GM21528 (cell line): ENCODE results near the gene GRID1.

Experiments used
- ATAC-seq: cut with Tn5 transposase; IDR thresholded peaks from one replicate; pipeline ENCODE4 v1.9.1; 2021; ENCODE audit warnings: mild to moderate bottlenecking, moderate library complexity; ENCODE audit not compliant: unreplicated experiment, low FRiP score

The GRID1 gene

GRCh38 chr10:85927952-85928665 is 438.5 kb downstream of the GRID1 start:
- no peak for ATAC-seq

- ATAC-seq = no peak
These were observed 439.6 kb downstream of the GRID1 start for GRCh38 chr10:85926986-85927385.

DNA sequence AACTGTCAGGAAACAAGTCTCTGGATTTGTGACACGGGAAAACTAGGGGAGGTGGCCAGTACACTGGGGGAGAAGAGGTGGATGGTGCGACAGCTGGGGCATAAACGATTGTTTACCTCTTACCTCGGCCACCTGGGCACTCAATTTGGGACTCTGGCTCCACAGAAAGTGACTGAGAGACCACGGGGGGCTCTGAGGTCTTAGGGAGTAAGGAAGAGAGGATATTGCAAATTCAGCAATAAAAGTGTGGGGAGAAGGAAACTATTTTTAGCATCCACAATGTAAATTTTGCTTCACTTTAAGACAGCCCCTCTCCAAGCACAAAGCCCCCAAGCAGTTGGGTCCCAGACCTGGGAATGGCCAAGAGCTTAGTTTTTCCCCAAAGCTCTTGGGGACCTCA is 440.5 kb downstream of the GRID1 start:
- ATAC-seq = no peak

DNA sequence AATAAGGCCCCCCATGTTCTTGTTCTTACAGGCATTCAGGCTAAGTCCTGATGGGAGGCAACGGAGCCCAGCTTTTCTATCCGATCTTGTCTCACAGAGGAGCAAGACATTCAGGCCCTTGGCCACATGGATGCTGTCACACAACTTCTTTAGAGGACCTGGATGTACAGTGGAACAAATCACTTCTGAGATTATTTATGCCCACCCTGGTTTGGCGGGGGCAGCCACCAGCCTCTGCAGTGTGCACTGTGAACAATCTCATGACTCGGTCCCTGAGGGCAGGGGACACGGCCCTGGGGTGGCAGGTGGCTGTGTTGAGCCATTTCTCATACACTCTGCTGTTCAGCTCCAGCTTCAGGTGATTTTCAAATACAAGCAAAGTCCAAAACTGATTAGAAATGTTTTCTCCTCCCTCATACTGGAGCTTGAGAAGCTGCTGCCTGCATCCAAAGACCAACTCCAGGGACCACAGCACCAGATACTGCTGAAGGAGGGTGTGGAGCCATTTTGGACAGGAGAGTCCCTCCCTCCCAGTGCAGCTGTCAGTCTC is 441.3 kb downstream of the GRID1 start:
- no peak for ATAC-seq

DNA sequence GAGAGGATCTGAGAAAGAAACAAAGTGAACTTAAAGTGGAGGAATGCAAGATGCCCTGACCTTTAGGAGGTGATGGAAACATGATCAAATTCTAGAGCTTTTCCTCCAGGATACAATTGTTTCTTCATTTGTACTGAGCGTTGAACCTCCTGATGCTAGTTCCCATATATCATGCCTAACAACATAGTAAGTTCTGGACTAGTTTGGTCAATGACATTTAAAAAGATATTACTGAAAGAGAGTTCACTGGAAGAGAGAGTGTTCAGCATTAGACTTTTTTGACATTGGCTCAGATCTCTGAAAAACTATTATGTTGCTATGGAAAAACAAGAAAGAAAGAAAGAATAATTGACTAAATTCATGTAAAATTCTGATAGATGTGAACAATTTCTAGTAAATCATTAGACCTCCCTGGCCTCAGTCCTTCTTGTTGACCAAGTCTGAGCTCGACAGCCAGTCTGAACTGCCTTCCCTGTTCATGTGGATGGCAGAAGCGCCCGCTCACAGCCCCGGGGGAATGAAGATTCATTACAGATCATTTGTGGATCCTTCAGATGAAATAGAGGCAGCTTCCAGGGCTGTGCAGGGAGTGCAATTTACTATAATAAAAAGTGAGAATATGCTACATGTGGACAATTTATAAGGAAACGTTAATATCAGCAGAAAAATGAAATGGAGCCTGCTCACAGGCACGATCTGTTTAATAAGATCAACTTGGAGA is 442.1 kb downstream of the GRID1 start:
- no peak for ATAC-seq

DNA sequence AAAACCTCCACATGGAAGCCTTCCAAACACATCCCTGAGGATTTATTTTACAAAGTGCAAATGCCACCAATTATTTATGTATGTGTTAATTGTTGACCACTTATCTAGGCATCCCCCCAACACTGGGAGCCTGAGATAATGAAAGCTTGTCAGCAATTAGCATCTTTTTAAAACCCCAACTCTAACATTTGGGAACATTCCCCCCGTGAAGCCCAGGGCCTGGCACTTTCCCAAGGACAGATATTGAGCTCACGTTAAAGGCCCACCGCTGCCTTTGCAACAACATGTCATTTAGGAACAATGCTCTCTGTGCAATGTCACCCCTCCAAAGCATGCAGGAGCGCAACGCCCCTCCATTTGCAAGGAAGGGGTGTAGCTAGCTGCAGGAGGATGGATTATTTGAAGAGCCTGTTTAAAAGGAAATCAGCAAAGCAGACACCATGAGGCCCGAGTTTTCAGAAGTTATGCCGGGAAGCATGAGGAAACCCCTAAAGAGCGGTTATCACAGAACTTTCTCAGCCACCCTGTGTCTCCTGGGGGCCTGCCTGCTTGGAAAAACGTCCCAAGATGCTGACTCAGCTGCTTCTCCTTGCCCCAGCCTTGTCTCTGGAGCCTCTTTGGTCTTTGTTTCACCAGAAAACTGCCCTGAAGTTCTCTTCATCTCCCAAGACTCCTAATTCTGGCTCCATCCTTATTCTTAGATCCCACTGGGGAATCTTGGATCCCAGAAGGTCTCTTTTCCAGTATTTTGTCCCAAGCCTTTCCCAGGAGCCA is 444.1 kb downstream of the GRID1 start:
- no peak for ATAC-seq

GRCh38 chr10:85921789-85922188 is 444.8 kb downstream of the GRID1 start:
- ATAC-seq = no peak

DNA sequence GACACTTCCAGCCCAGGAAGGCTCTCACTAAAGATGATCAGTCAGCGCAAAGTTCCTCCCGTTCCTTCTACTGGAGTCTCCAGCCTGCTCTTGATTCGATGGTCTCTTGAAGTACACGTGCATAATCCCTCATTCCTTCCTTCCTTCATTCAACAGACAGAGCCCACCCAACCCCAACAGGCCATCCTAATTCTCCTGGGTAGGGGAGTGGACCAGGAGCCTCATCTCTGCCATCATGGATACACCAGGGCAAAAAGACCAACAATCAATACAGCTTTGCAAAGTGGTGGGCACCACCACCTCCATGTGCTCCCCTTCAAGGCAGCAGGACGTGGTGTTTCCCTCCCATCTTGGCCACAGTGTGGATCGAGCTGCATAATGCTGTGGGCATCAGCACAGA is 446.3 kb downstream of the GRID1 start:
- no peak for ATAC-seq

DNA sequence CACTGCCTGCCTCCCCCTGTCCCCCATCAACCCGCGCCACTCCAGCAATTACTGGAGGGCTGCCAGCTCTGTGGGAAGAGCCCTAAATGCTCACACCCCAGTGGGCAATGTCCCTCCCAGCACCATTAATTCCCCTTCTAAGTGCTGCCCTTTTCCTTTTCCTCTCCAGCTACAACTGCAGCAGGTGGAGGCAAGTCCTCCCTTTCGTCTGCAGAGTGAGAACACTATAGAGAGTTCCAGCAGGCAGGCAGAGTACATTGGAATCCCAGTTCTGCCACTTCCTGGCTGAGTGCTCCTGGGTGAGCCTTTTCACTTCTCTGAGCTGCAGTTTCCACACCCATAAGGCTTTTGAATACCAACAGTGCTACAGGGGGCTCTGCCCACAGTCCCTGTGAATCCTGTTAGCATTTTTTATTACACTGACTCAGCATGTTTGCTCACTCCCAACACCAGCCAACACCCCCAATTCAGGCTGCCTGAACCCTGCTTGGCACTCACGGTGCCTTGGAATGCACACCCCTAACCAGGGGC is 447.0 kb downstream of the GRID1 start:
- no peak for ATAC-seq

GRCh38 chr10:85918371-85918770 is 448.2 kb downstream of the GRID1 start:
- ATAC-seq = no peak

DNA sequence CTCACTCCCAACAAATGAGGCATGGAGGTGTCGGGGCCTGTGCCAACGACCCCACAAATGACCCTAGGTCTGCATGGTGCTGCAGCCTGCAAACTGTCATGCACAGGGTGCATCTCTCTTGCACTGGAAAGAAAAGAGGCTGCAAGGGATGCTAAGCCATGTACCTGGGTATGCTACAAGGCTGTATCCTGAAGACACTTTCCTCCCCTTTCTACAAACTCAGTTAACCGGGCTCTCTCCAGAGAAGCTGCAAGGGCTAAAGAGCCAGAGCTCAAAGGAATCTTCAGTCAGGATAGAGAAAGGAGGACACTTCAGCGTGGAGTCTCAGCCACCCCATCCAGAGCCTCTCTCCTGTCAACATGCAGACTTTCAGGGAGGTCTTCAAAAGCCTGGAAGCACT is 449.0 kb downstream of the GRID1 start:
- no peak for ATAC-seq

GRCh38 chr10:85916994-85917573 is 449.5 kb downstream of the GRID1 start:
- no peak for ATAC-seq

DNA sequence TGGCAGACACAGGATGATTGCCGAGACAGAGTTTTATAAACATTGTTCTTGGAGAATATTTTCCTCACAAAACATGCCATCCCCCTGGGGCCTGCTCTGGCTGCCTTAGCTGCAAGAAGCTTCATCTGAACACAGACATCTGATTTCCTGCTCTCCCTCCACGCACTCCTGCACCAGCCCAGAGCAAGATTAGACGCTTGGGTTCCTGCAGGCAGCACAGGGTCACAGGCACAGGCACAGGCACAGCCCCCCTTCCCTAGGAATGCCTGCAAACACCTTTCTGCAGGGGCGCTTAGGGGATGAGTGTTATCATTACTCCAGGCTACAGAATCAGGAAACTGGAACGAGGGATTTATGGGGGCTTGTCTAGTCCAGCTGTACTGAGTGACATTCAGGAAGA is 450.3 kb downstream of the GRID1 start:
- no peak for ATAC-seq

DNA sequence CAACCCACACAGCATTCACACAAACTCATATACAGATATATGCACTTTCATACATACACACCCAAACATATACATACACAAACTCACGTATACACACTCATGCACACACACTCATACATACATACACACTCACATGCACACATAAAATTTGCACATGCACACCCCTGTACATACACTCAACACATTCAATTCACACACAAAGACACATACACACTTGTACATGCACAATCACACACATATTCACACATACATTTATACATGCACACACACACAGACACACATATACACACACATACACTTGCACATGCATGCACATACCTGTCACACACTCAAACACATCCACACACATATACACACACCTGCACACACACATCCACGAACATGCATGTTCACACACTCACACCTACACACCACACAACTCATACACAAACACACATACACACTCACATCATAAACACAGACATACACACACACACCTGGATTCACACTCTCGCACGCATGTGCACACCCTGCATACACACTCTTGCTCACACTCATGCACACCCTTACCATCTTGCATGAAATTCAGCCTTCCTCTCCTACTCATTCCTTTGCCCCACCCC is 451.2 kb downstream of the GRID1 start:
- no peak for ATAC-seq

GRCh38 chr10:85914720-85915119 is 451.9 kb downstream of the GRID1 start:
- ATAC-seq = no peak

- no peak for ATAC-seq
These were observed 458.1 kb downstream of the GRID1 start for GRCh38 chr10:85908462-85908861.

DNA sequence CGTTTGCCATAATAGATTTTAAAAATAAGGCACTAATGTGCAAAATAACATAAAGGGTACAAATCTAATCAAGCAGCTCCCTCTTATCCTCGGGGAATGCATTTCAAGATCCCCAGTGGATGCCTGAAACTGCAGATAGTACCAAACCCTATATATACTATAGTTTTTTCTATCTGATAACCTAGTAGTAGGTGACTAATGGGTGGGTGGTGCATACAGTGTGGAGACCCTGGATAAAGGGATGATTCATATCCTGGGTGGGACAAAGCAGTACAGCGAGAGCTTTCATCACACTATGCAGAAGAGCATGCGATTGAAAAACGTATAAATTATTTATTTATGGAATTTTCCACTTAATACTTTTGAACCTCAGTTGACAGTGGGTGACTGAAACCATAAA is 464.5 kb downstream of the GRID1 start:
- ATAC-seq = no peak

DNA sequence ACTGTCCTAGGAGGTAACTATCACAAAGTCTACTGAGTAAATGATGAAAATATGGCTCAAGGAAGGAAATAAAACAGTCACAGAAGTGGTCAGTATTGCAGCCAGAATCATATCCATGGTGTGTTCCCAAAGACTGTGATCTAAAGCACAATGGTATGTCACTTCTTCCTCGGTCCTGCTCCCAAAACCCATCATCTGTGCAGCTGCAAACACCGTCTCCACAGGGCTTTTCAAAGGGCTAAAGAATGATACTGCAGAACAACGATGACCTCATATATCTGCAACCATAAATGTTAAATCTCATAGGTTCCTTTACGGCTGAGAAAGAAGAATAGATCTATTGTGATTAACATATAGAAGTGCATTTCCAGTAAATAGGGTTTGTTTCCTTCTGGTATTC is 465.0 kb downstream of the GRID1 start:
- ATAC-seq = no peak

DNA sequence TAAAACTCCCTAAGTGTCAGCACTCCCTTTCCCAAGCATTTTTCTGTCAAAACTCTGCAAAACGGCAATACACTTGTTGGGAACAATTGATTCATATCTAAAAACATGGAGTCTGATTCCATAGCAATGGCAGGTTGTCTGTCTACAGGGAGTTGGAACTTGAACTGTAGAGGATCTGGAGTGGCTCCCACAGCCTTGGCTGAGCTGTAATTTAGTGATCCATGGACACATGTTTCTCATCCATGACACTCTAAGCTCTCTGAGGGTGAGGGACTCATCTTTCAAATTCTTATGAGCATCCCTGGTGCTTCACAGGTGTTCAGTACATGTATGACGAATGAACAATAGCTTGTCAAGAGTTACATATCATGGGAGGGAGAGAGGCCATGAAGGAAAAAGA is 466.1 kb downstream of the GRID1 start:
- no peak for ATAC-seq

- ATAC-seq = no peak
These were observed 466.5 kb downstream of the GRID1 start for GRCh38 chr10:85900061-85900460.
